HG02938 (cell line): Measurements from ENCODE around the gene FLYWCH2.
"Not testable (repeated sequence)": the region's sequence is repeated elsewhere in the genome, so short reads cannot be mapped to it uniquely, and the experiment has no call there.

ENCODE experiments used
- ATAC-seq: cut with Tn5 transposase; IDR thresholded peaks from one replicate; pipeline ENCODE4 v1.9.1; 2021; ENCODE audit warnings: mild to moderate bottlenecking, moderate library complexity; ENCODE audit not compliant: unreplicated experiment

The FLYWCH2 gene

GRCh38 chr16:2937170-2937569, 54.2 kb downstream of the FLYWCH2 start:
- no peak for ATAC-seq

GRCh38 chr16:2938206-2938605, 55.2 kb downstream of the FLYWCH2 start:
- ATAC-seq = no peak

- no peak for ATAC-seq
Measured at GRCh38 chr16:2939968-2940367, 57.0 kb downstream of the FLYWCH2 start.

GRCh38 chr16:2942045-2942444, 59.0 kb downstream of the FLYWCH2 start:
- no peak for ATAC-seq

GRCh38 chr16:2943716-2944115, 60.7 kb downstream of the FLYWCH2 start:
- ATAC-seq = not testable (repeated sequence)

- no peak for ATAC-seq
Measured at GRCh38 chr16:2946649-2947048, 63.6 kb downstream of the FLYWCH2 start.
